ENCODE measurements around the gene ZNF433.
"Not testable (repeated sequence)": the region's sequence is repeated elsewhere in the genome, so short reads cannot be mapped to it uniquely, and the experiment has no call there.

The ZNF433 gene

GRCh38 chr19:11991921-11992320, 43.6 kb downstream of the ZNF433 start:
- DNase-seq (ENCODE audit: low read depth in 1 of 2, low spot score in 1 of 2), result not testable (repeated sequence)

GRCh38 chr19:11989112-11989456, 46.4 kb downstream of the ZNF433 start:
- no peak for DNase-seq (ENCODE audit: low read depth in 1 of 2, low spot score in 1 of 2)

GRCh38 chr19:11987405-11988281, 47.8 kb downstream of the ZNF433 start:
- DNase-seq (ENCODE audit: low read depth in 1 of 2, low spot score in 1 of 2), result peak; percentile 79 to 92

- no peak for DNase-seq (ENCODE audit: low read depth in 1 of 2, low spot score in 1 of 2)
Observed at GRCh38 chr19:11986754-11987153, 48.7 kb downstream of the ZNF433 start.

GRCh38 chr19:11984986-11985385, 50.5 kb downstream of the ZNF433 start:
- DNase-seq (ENCODE audit: low read depth in 1 of 2, low spot score in 1 of 2), result no peak

- no peak for DNase-seq (ENCODE audit: low read depth in 1 of 2, low spot score in 1 of 2)
Observed at GRCh38 chr19:11982526-11982925, 53.0 kb downstream of the ZNF433 start.

- DNase-seq (ENCODE audit: low read depth in 1 of 2, low spot score in 1 of 2), result no peak
Observed at GRCh38 chr19:11979527-11979926, 56.0 kb downstream of the ZNF433 start.

GRCh38 chr19:11978492-11979100, 56.9 kb downstream of the ZNF433 start:
- no peak for DNase-seq (ENCODE audit: low read depth in 1 of 2, low spot score in 1 of 2)

GRCh38 chr19:11973019-11973810, 62.3 kb downstream of the ZNF433 start:
- no peak for DNase-seq (ENCODE audit: low read depth in 1 of 2, low spot score in 1 of 2)

GRCh38 chr19:11971041-11971440, 64.4 kb downstream of the ZNF433 start:
- no peak for DNase-seq (ENCODE audit: low read depth in 1 of 2, low spot score in 1 of 2)

- DNase-seq (ENCODE audit: low read depth in 1 of 2, low spot score in 1 of 2), result no peak
Observed at GRCh38 chr19:11970174-11970573, 65.3 kb downstream of the ZNF433 start.

GRCh38 chr19:11964858-11965645, 70.4 kb downstream of the ZNF433 start, which contains the start of gene ZNF763:
ZNF763 (plus strand) TSS chr19:11965040; CDS start chr19:11965209, 169 bp downstream.
- peak; percentile 68 to 80 for DNase-seq (ENCODE audit: low read depth in 1 of 2, low spot score in 1 of 2)
